NCI-H2227 treated with DMSO at 0.1 percent for 48 hours (cell line): ENCODE results near the gene MICAL3.

Experiments used
- DNase-seq: peaks from one replicate; lab custom pipeline; 2025; lab: John Stamatoyannopoulos, UW

MICAL3 gene

GRCh38 chr22:17792854-17793434 lies 231.4 kb downstream of the MICAL3 start:
- no peak for DNase-seq

- DNase-seq: no peak
Observed at GRCh38 chr22:17792299-17792698, 232.1 kb downstream of the MICAL3 start.

GRCh38 chr22:17791196-17791595 lies 233.2 kb downstream of the MICAL3 start:
- DNase-seq: no peak

GRCh38 chr22:17789379-17790200 lies 234.8 kb downstream of the MICAL3 start:
- DNase-seq: no peak

GRCh38 chr22:17788528-17789378 lies 235.6 kb downstream of the MICAL3 start:
- no peak for DNase-seq

GRCh38 chr22:17787716-17788330 lies 236.5 kb downstream of the MICAL3 start:
- DNase-seq: no peak

GRCh38 chr22:17787241-17787640 lies 237.1 kb downstream of the MICAL3 start:
- no peak for DNase-seq

GRCh38 chr22:17786435-17787161 lies 237.8 kb downstream of the MICAL3 start:
- peak; percentile 52 for DNase-seq

GRCh38 chr22:17785185-17786184 lies 238.9 kb downstream of the MICAL3 start:
- no peak for DNase-seq

GRCh38 chr22:17784776-17785175 lies 239.6 kb downstream of the MICAL3 start:
- DNase-seq: no peak

- no peak for DNase-seq
Observed at GRCh38 chr22:17783773-17784480, 240.4 kb downstream of the MICAL3 start.

- DNase-seq: no peak
Observed at GRCh38 chr22:17783312-17783711, 241.0 kb downstream of the MICAL3 start.

GRCh38 chr22:17782621-17783020 lies 241.7 kb downstream of the MICAL3 start:
- no peak for DNase-seq

- no peak for DNase-seq
Observed at GRCh38 chr22:17782158-17782557, 242.2 kb downstream of the MICAL3 start.

- no peak for DNase-seq
Observed at GRCh38 chr22:17781319-17782031, 242.9 kb downstream of the MICAL3 start.

GRCh38 chr22:17780741-17781318 lies 243.5 kb downstream of the MICAL3 start:
- no peak for DNase-seq

GRCh38 chr22:17780116-17780740 lies 244.1 kb downstream of the MICAL3 start:
- no peak for DNase-seq
